Fibroblast of mammary gland (primary cell): ENCODE results near the gene FBXL15.

Experiments used
- DNase-seq: peaks from one replicate; pipeline ENCODE4 v3.0.0-alpha.2; 2010; ENCODE audit warnings: low read depth
- H3K4me3 ChIP-seq: 2 replicates; pipeline ENCODE4 v1.5.1; 2011; ENCODE audit warnings: low read depth, mild to moderate bottlenecking, low read length, moderate library complexity; ENCODE audit not compliant: control insufficient read depth
- CTCF ChIP-seq: conservative IDR thresholded peaks from 2 replicates; pipeline ENCODE4 v1.5.1; 2011; ENCODE audit warnings: low read depth, low read length, inconsistent platforms; ENCODE audit not compliant: control insufficient read depth, insufficient read depth

FBXL15 gene

GRCh38 chr10:102420714-102421506 lies at the start of gene FBXL15:
Gene FBXL15, plus strand, starts transcription at chr10:102420836. Its CDS starts 294 bp downstream, at chr10:102421130.
- DNase-seq = peak; percentile 95
- no peak for TF ChIP-seq CTCF
- H3K4me3 ChIP-seq = peak within 1 kb of the TSS; percentile 81

GRCh38 chr10:102371295-102371694 lies 49.3 kb upstream of the FBXL15 start:
- no peak overlapping the region for H3K4me3 ChIP-seq
- no peak for DNase-seq
- no peak for TF ChIP-seq CTCF

GRCh38 chr10:102375250-102375649 lies 45.4 kb upstream of the FBXL15 start:
- no peak for TF ChIP-seq CTCF
- no peak for DNase-seq

GRCh38 chr10:102375867-102376266 lies 44.8 kb upstream of the FBXL15 start:
- no peak overlapping the region for H3K4me3 ChIP-seq
- TF ChIP-seq CTCF = no peak
- no peak for DNase-seq

More at GRCh38 chr10:102375250-102375649, 45.4 kb upstream of the FBXL15 start:
- H3K4me3 ChIP-seq = no peak overlapping the region

GRCh38 chr10:102376901-102377300 lies 43.7 kb upstream of the FBXL15 start:
- H3K4me3 ChIP-seq = no peak overlapping the region
- DNase-seq = no peak
- no peak for TF ChIP-seq CTCF

GRCh38 chr10:102379383-102379782 lies 41.3 kb upstream of the FBXL15 start:
- TF ChIP-seq CTCF = no peak
- DNase-seq = no peak
- H3K4me3 ChIP-seq = no peak overlapping the region
